Activated naive CD4-positive, alpha-beta T cell treated with anti-CD3 and anti-CD28 coated beads for 36 hours (primary cell): ENCODE measurements around the gene PLPP2. TPM values are rescaled to one million over a fixed set of nuclear protein-coding genes. Genes with fewer than 3 reads are reported as not detected.
A peak's percentile ranks its signal among the peaks of the same experiment; 100 is the strongest.

Experiments used
- CTCF ChIA-PET: fragments of 350-600 bp; sonication (Branson Sonifier 250); formaldehyde crosslinking; loops from one replicate; lab custom pipeline; 2021; ENCODE audit warnings: antibody characterized with exemption; lab: Charles Lee
- DNase-seq: peaks from one replicate; pipeline ENCODE4 v3.0.0-alpha.2; 2020
- H3K27ac Mint-ChIP-seq: one replicate; pipeline ENCODE4 v1.8.0; 2021; ENCODE audit warnings: mild to moderate bottlenecking, mixed read lengths
- H3K27me3 Mint-ChIP-seq: one replicate; pipeline ENCODE4 v1.8.0; 2021; ENCODE audit warnings: low read depth, mixed read lengths
- H3K36me3 Mint-ChIP-seq: one replicate; pipeline ENCODE4 v1.8.0; 2021; ENCODE audit warnings: low read depth, mixed read lengths
- H3K4me1 Mint-ChIP-seq: one replicate; pipeline ENCODE4 v1.8.0; 2021; ENCODE audit warnings: low read depth, mixed read lengths
- H3K4me3 Mint-ChIP-seq: one replicate; pipeline ENCODE4 v1.8.0; 2021; ENCODE audit warnings: mild to moderate bottlenecking, moderate library complexity, mixed read lengths
- H3K9me3 Mint-ChIP-seq: one replicate; pipeline ENCODE4 v1.8.0; 2021; ENCODE audit warnings: mixed read lengths
- intact Hi-C: fragments of 100-400 bp; cut with micrococcal nuclease; formaldehyde crosslinking; loops from one replicate; pipeline ENCODE4 v1.15.1; 2023
- total RNA-seq, 2 experiments: library from RNA; stranded (reverse); gene quantifications; one replicate each; pipeline ENCODE4 v1.2.3, GENCODE V29; 2021

Gene PLPP2
- total RNA-seq = under 1 TPM; 0.25 to 0.41 TPM

- Mint-ChIP-seq H3K27me3 (peaks cover 50% of the 10 kb centered on the region), H3K9me3 (no peaks in the 10 kb centered on the region), H3K4me3 (peak within 1 kb of the TSS; percentile 21), H3K27ac (no peak within 1 kb of the TSS), H3K36me3 (no peaks in the 10 kb centered on the region), H3K4me1 (peaks cover 12% of the 10 kb centered on the region)
- intact Hi-C loops = no loop called here
- DNase-seq = no peak
- CTCF ChIA-PET = no interaction called here
These were observed at the start of gene PLPP2 for GRCh38 chr19:291006-291521. Gene PLPP2 (minus strand): TSS chr19:291403. CDS start chr19:291336, 67 bp downstream.

- no peak overlapping the region for H3K4me3 Mint-ChIP-seq
These were observed 49.6 kb upstream of the PLPP2 start for GRCh38 chr19:340620-341385.

GRCh38 chr19:339262-339887 lies 48.2 kb upstream of the PLPP2 start:
- Mint-ChIP-seq H3K27ac (no peak overlapping the region), H3K4me3 (no peak overlapping the region), H3K27me3 (no peaks in the 10 kb centered on the region), H3K9me3 (no peaks in the 10 kb centered on the region), H3K4me1 (peaks cover 55% of the 10 kb centered on the region), H3K36me3 (peaks cover 22% of the 10 kb centered on the region)
- intact Hi-C loops = no loop called here
- CTCF ChIA-PET = interaction anchor here (0.8 kb wide), 1 partner anchor 167 kb away, joined by 3 read pairs; no protein-coding TSS in a partner anchor
- DNase-seq = no peak

More at GRCh38 chr19:340620-341385, 49.6 kb upstream of the PLPP2 start:
- Mint-ChIP-seq H3K27me3 (peaks cover 5% of the 10 kb centered on the region), H3K27ac (no peak overlapping the region), H3K9me3 (peaks cover 3% of the 10 kb centered on the region), H3K4me1 (peaks cover 64% of the 10 kb centered on the region), H3K36me3 (peaks cover 22% of the 10 kb centered on the region)
- no peak for DNase-seq
- CTCF ChIA-PET = no interaction called here
- intact Hi-C loops = no loop called here

- Mint-ChIP-seq H3K27ac (no peak overlapping the region), H3K27me3 (no peaks in the 10 kb centered on the region), H3K9me3 (no peaks in the 10 kb centered on the region), H3K4me1 (peaks cover 50% of the 10 kb centered on the region), H3K36me3 (peaks cover 23% of the 10 kb centered on the region), H3K4me3 (no peak overlapping the region)
- no peak for DNase-seq
- intact Hi-C loops = no loop called here
- CTCF ChIA-PET = no interaction called here
These were observed 47.2 kb upstream of the PLPP2 start for GRCh38 chr19:338421-338820.

GRCh38 chr19:336067-336614 lies 44.9 kb upstream of the PLPP2 start:
- no peak for DNase-seq
- H3K4me3 Mint-ChIP-seq = no peak overlapping the region
- H3K4me1 Mint-ChIP-seq = peaks cover 27% of the 10 kb centered on the region
- intact Hi-C loops = no loop called here
- CTCF ChIA-PET = no interaction called here
- H3K27me3 Mint-ChIP-seq = no peaks in the 10 kb centered on the region
- H3K36me3 Mint-ChIP-seq = peaks cover 22% of the 10 kb centered on the region
- H3K9me3 Mint-ChIP-seq = no peaks in the 10 kb centered on the region
- H3K27ac Mint-ChIP-seq = no peak overlapping the region

- intact Hi-C loops = no loop called here
- Mint-ChIP-seq H3K4me3 (no peak overlapping the region), H3K27ac (no peak overlapping the region), H3K36me3 (peaks cover 24% of the 10 kb centered on the region), H3K4me1 (peaks cover 21% of the 10 kb centered on the region), H3K9me3 (no peaks in the 10 kb centered on the region), H3K27me3 (no peaks in the 10 kb centered on the region)
- CTCF ChIA-PET = no interaction called here
- no peak for DNase-seq
These were observed 44.4 kb upstream of the PLPP2 start for GRCh38 chr19:335486-336066.

GRCh38 chr19:335072-335471 lies 43.9 kb upstream of the PLPP2 start:
- Mint-ChIP-seq H3K36me3 (peaks cover 25% of the 10 kb centered on the region), H3K27me3 (no peaks in the 10 kb centered on the region), H3K27ac (no peak overlapping the region), H3K4me1 (peaks cover 18% of the 10 kb centered on the region), H3K9me3 (no peaks in the 10 kb centered on the region), H3K4me3 (no peak overlapping the region)
- intact Hi-C loops = no loop called here
- no peak for DNase-seq
- CTCF ChIA-PET = no interaction called here

GRCh38 chr19:334296-335071 lies 43.3 kb upstream of the PLPP2 start:
- CTCF ChIA-PET = no interaction called here
- H3K27me3 Mint-ChIP-seq = no peaks in the 10 kb centered on the region
- DNase-seq = no peak

GRCh38 chr19:330503-330902 lies 39.3 kb upstream of the PLPP2 start:
- no peak overlapping the region for H3K27ac Mint-ChIP-seq
- H3K27me3 Mint-ChIP-seq = no peaks in the 10 kb centered on the region
- CTCF ChIA-PET = no interaction called here
- no peak for DNase-seq
- no peaks in the 10 kb centered on the region for H3K4me1 Mint-ChIP-seq
- H3K4me3 Mint-ChIP-seq = no peak overlapping the region
- intact Hi-C loops = no loop called here
- H3K36me3 Mint-ChIP-seq = peaks cover 43% of the 10 kb centered on the region
- peaks cover 14% of the 10 kb centered on the region for H3K9me3 Mint-ChIP-seq

More at GRCh38 chr19:334296-335071, 43.3 kb upstream of the PLPP2 start:
- no peak overlapping the region for H3K4me3 Mint-ChIP-seq
- peaks cover 31% of the 10 kb centered on the region for H3K36me3 Mint-ChIP-seq
- intact Hi-C loops = no loop called here
- no peak overlapping the region for H3K27ac Mint-ChIP-seq
- H3K9me3 Mint-ChIP-seq = no peaks in the 10 kb centered on the region
- peaks cover 14% of the 10 kb centered on the region for H3K4me1 Mint-ChIP-seq

GRCh38 chr19:329876-330275 lies 38.7 kb upstream of the PLPP2 start:
- no peak for DNase-seq
- Mint-ChIP-seq H3K4me3 (no peak overlapping the region), H3K27me3 (no peaks in the 10 kb centered on the region), H3K9me3 (peaks cover 14% of the 10 kb centered on the region), H3K36me3 (peaks cover 43% of the 10 kb centered on the region), H3K27ac (no peak overlapping the region), H3K4me1 (no peaks in the 10 kb centered on the region)
- CTCF ChIA-PET = no interaction called here
- intact Hi-C loops = no loop called here

GRCh38 chr19:328025-328505 lies 36.9 kb upstream of the PLPP2 start:
- Mint-ChIP-seq H3K4me3 (no peak overlapping the region), H3K27ac (no peak overlapping the region), H3K27me3 (no peaks in the 10 kb centered on the region), H3K36me3 (peaks cover 42% of the 10 kb centered on the region), H3K9me3 (peaks cover 14% of the 10 kb centered on the region), H3K4me1 (no peaks in the 10 kb centered on the region)
- intact Hi-C loops = no loop called here
- CTCF ChIA-PET = no interaction called here
- no peak for DNase-seq
